ENCODE data around the gene VWA5B1. TPM values are rescaled to one million over a fixed set of nuclear protein-coding genes. Genes with fewer than 3 reads are reported as not detected.

The VWA5B1 gene
- total and polyA plus RNA-seq, 2 of the 8 experiments (the other 6 are each of a cell fraction or from before 2014, with no cell fraction given), result 0.54 to 2.3 TPM

- H3K4me1 ChIP-seq (replicated peaks in 1 of 4; ENCODE audit: control insufficient read depth in 3 of 4, insufficient read depth in 4 of 4, low read length in 3 of 4), result peaks cover 0 to 2% (median 0%) of the 10 kb centered on the region in 4 experiments; a peak in 2 of 7 replicates
- POLR2A ChIA-PET (ENCODE audit: partially characterized antibody), result interaction anchor here (0.6 kb wide), 1 partner anchor 253 kb away, joined by 4 read pairs; no protein-coding TSS in a partner anchor
- 88% methylated on average over 1 of the region's 5 CpGs; no CpG with 5 or more reads in 1 of the 2 experiments for WGBS, 2 experiments (ENCODE audit: extremely low coverage in 1 of 2, insufficient coverage in 1 of 2, insufficient read length in 1 of 2, insufficient replicate concordance in 2 of 2, low coverage in 1 of 2, low lambda C conversion rate in 2 of 2, missing lambda C conversion rate in 1 of 2)
- H2BK120ac ChIP-seq (replicated peaks; ENCODE audit: low read depth, low read length), result no peak overlapping the region
- FAIRE-seq (no peak), DNase-seq (ENCODE audit: low read depth in 1 of 2, low spot score in 2 of 2) (no peak)
- H3K79me2 ChIP-seq (ENCODE audit: control insufficient read depth in 1 of 2, insufficient read depth in 2 of 2, low read length in 2 of 2), result no peaks in the 10 kb centered on the region
- H3K27me3 ChIP-seq (replicated peaks in 1 of 4; ENCODE audit: control insufficient read depth in 3 of 4, extremely low read depth in 1 of 4, insufficient read depth in 3 of 4, low read length in 3 of 4), result peaks cover 0 to 10% (median 4%) of the 10 kb centered on the region in 4 experiments; a peak in 3 of 7 replicates
- no peak overlapping the region for H3K27ac ChIP-seq (ENCODE audit: low read depth, low read length)
- no peak overlapping the region for H2BK15ac ChIP-seq (ENCODE audit: low read length)
- H4K8ac ChIP-seq (ENCODE audit: extremely low read depth, insufficient read depth, low read length), result no peak overlapping the region
- no peak overlapping the region for H2BK12ac ChIP-seq (ENCODE audit: low read depth, low read length)
- no peak overlapping the region for H2AK5ac ChIP-seq (ENCODE audit: low read depth, low read length)
- peaks cover 4% of the 10 kb centered on the region; the same call in 1 of the 2 replicates for H3K23me2 ChIP-seq (ENCODE audit: low read depth, low read length)
- no peaks in the 10 kb centered on the region for H3K36me3 ChIP-seq (ENCODE audit: control insufficient read depth in 2 of 4, insufficient read depth in 4 of 4, low read length in 3 of 4)
- no peak overlapping the region for H3K23ac ChIP-seq (ENCODE audit: insufficient read length)
- H3K56ac ChIP-seq (replicated peaks; ENCODE audit: insufficient read length, low read depth, low read length), result no peak overlapping the region
- H2AFZ ChIP-seq (ENCODE audit: low read length), result no peak overlapping the region
- no peak overlapping the region for H2BK20ac ChIP-seq (ENCODE audit: low read length)
- H2BK5ac ChIP-seq (ENCODE audit: low read depth, low read length), result no peak overlapping the region
- no peak overlapping the region for H3K18ac ChIP-seq (ENCODE audit: extremely low read depth, low read length)
- TF ChIP-seq FOSL1 (IDR thresholded peaks at IDR 0.05; ENCODE audit: insufficient read depth, low read depth, low read length) (no peak), HDAC2 (IDR thresholded peaks at IDR 0.05; ENCODE audit: borderline replicate concordance in 1 of 2, low read depth in 2 of 2, low read length in 2 of 2) (no peak), TAF7 (optimal IDR thresholded peaks at IDR 0.05; ENCODE audit: borderline replicate concordance, low read depth, low read length) (no peak)
- CTCF ChIA-PET (ENCODE audit: partially characterized antibody), result interaction anchor here (1.0 to 9.8 kb wide), 12 partner anchors 8 to 112 kb away, joined by 3 to 89 read pairs (median 4); partner anchors contain the start of gene CAMK2N1
- no peak overlapping the region for H3K4ac ChIP-seq (replicated peaks; ENCODE audit: insufficient read length, low read depth, low read length)
- peaks cover 0 to 3% of the 10 kb centered on the region in 2 experiments for H4K20me1 ChIP-seq (replicated peaks in 1 of 2; ENCODE audit: control insufficient read depth in 1 of 2, insufficient read depth in 2 of 2, low read length in 2 of 2)
- H3K14ac ChIP-seq (ENCODE audit: insufficient read length), result no peak overlapping the region
- no peak overlapping the region for H3K9ac ChIP-seq (replicated peaks in 1 of 4; ENCODE audit: extremely low read depth in 1 of 4, low read depth in 3 of 4, low read length in 3 of 4)
- no peak overlapping the region for H4K5ac ChIP-seq (ENCODE audit: insufficient read length, low read depth, low read length)
- no peak overlapping the region for H3K4me2 ChIP-seq (ENCODE audit: insufficient read depth in 1 of 2, low read depth in 2 of 2, low read length in 2 of 2)
- H3K4me3 ChIP-seq (ENCODE audit: extremely low read depth in 1 of 4, insufficient read depth in 2 of 4, low read depth in 3 of 4, low read length in 4 of 4), result no peak overlapping the region
- no peaks in the 10 kb centered on the region for H3K79me1 ChIP-seq (ENCODE audit: low read depth, low read length)
- no peaks in the 10 kb centered on the region for H3K9me3 ChIP-seq (ENCODE audit: insufficient read depth in 2 of 2, low read depth in 1 of 2, low read length in 1 of 2)
- H4K91ac ChIP-seq (replicated peaks; ENCODE audit: insufficient read length, low read length), result no peak overlapping the region
Observed at GRCh38 chr1:20381045-20381641, 90.5 kb downstream of the VWA5B1 start.

All from H1 (cell line).